Stimulated activated CD8-positive, alpha-beta memory T cell treated with anti-CD3 and anti-CD28 coated beads, Interleukin-7, amount 100 ng/mL, for 1 hour (primary cell): Measurements from ENCODE around the gene STATH.
"Not testable (repeated sequence)": the region's sequence is repeated elsewhere in the genome, so short reads cannot be mapped to it uniquely, and the experiment has no call there.

Experiments
- DNase-seq, 2 donors: peaks; one replicate each; pipeline ENCODE4 v3.0.0-alpha.2; 2020; ENCODE audit warnings: low read depth in 2 of 2

STATH gene

DNA sequence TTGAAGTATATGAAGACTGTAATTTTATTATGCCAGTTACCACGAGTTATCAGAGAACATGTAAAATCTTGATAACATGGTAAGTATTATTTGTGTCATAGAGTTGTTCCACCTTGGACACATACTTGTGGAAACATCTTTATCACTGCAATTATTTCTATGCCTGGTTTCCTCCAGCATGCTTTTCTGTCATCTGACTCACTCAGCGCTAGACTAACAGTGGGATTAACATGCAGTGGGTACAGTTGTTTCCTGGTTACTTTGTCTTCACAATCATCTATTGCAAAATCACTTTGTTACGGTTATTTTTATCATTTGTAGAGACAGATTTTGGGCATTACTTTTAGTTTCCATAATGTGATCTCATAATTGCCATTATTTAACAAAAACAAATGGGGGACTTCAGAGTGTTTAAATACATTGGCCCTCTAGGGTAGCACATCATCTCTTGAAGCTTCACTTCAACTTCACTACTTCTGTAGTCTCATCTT is at the start of gene STATH:
TSS of gene STATH (plus strand) at position 441 of the 491 bp plus-strand sequence. CDS start 2,472 bp downstream, outside the sequence.
- no peak for DNase-seq

GRCh38 chr4:69951602-69952001 is 44.2 kb upstream of the STATH start:
- no peak for DNase-seq

DNA sequence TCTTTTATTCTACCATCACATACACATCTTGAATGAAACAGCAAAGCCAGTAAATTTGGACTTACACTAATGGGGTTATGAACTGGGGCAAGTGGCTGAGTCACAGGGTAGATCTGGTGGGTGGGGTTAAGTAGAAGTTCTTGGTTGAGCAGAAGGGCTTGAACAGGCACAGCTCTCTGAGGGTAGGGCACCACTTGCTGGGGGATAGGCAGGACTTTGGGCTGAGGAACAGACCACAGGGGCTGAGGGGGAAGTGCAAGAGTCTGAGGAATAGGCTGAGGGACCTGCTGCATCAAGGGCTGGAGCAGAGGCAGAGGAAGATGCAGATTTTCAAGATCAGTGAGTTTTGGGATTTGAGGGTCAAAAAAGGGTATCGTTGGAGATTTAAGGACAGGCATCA is 38.6 kb upstream of the STATH start:
- no peak for DNase-seq

GRCh38 chr4:69965628-69966027 is 30.1 kb upstream of the STATH start, which contains the start of gene CSN2:
Gene CSN2 (minus strand): TSS chr4:69965728. CDS start chr4:69960995, 4,733 bp downstream.
- DNase-seq = no peak

GRCh38 chr4:69970071-69970470 is 25.7 kb upstream of the STATH start:
- DNase-seq = no peak

DNA sequence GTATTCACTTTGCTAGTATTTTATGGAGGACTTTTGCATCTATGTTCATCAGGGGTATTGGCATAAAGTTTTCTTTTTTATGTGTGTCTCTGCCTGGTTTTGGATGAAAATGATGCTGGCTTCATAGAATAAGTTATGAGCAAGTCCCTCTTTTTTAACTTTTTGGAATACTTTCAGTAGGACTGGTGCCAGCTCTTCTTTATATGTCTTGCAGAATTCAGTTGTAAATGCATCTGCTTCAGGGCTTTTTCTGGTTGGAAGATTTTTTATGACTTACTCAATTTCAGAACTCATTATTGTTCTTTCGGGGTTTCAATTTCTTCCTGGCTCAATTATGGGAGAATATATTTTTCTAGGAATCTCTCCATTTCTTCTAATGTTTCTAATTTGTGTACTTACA is 21.1 kb upstream of the STATH start:
- DNase-seq = no peak

GRCh38 chr4:69977582-69977981 is 18.2 kb upstream of the STATH start:
- no peak for DNase-seq

DNA sequence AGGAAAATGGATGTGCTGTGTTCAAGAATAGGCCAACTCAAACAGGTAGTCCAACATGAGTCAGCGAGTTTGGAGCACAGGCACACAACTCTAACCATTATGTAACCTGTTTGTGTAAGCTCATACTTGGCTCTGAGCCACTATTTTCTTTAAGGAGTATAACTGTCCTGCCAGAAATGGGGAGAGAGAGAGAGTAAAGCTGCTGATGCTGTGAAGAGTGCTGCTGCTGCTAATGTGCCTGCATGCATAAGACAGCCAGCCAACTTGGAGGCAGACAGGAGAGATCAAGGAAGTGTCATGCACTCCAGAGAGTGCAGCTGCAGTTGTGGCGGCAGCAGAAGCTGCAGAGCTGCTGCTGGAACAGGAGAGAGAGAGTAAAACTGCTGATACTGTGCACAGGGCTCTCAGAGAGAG is 11.7 kb upstream of the STATH start:
- DNase-seq = no peak

DNA sequence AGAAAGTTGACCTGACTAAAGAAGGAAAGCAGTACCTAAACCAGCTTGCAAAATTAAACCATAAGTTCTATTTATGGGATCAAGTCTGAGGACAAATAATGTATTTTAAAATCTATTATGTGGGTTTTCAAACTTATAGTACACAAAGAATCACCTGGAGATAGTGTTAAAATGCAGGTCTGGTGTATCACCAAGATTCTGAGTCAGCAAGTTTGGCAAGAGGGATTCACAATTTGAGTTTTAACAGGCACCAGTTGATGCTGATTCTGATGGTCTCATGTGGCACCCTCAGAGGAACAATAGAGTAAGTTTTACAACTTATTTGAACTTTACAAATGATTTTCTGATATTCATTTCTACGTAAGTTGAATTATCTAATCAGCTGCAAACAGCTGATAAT is 9.1 kb upstream of the STATH start:
- DNase-seq = no peak

DNA sequence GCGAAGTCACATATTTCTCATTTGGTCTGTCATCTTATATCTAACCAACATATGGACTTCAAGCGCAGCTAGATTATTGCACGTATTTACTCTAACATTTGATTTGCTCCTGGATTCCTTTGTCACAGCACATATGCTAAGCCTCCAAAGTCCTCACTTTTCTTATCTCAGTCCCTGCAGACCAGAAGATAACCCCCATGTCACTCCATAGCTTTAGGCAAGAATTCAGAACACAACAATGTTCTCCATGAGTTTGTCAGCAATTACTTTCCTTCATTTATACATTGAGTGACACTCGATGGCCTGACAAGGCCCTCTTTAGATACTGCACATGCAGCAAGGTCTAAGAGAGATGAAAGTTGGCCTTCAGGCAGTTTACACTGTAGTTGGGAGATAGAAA is 4.8 kb upstream of the STATH start:
- no peak for DNase-seq

DNA sequence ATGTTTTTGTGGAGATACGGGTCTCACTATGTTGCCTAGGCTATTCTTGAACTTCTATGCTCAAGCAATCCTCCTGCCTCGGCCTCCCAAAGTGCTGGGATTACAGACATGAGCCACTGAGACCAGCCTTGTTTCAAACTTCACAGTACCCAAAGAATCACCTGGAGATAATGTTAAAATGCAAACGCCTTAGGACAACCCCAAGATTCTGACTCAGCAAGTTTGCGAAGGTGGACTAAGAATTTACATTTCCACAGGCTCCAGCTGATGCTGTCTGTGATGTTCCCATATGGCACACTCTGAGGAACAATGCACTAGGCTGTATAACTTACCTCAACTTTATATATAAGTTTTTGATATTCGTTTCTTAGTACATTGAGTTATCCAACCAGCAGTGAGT is 984 bp upstream of the STATH start:
- no peak for DNase-seq

GRCh38 chr4:69999420-69999819 is 3.7 kb downstream of the STATH start:
- no peak for DNase-seq

DNA sequence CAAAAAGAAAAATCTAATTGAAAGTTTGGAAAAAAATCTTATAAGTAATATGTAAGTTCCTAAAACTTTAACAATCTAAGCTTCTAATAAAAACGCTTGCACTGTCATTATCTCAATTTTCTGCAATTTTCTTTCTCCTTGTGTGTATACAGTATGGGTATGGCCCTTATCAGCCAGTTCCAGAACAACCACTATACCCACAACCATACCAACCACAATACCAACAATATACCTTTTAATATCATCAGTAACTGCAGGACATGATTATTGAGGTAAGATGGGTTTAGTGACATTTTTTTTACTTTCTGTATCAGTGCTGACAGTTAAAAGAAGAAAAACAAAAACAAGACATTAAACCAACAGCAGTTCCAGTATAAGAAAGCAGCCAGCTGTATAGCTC is 4.9 kb downstream of the STATH start:
- no peak for DNase-seq

GRCh38 chr4:70002507-70002906 is 6.7 kb downstream of the STATH start:
- no peak for DNase-seq

- DNase-seq = no peak
Measured at GRCh38 chr4:70008771-70009170, 13.0 kb downstream of the STATH start.

DNA sequence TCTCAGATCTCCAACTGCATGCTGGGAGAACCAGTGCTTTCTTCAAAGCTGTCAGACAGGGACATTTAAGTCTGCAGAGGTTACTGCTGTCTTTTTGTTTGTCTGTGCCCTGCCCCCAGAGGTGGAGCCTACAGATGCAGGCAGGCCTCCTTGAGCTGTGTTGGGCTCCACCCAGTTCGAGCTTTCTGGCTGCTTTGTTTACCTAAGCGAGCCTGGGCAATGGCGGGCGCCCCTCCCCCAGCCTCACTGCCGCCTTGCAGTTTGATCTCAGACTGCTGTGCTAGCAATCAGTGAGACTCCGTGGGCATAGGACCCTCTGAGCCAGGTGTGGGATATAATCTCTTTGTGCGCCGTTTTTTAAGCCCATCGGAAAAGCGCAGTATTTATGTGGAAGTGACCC is 23.2 kb downstream of the STATH start:
- DNase-seq = not testable (repeated sequence)

DNA sequence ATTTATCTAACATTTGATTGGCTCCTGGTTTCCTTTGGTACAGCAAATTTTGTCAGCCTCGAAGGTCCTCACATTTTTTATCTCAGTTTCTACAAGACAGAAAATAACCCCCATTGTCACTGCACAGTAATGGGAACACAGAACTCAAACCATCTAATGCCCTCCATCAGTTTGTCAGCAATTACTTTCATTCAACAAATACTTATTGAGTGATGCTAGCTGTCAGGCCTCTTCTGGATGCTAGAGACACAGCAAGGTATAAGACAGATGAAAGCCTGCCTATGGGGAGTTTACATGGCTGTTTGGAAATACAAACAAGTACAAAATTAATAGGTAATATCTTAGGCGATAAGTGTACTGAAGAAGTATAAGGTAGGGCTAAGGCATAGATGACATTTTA is 27.5 kb downstream of the STATH start:
- DNase-seq = no peak

DNA sequence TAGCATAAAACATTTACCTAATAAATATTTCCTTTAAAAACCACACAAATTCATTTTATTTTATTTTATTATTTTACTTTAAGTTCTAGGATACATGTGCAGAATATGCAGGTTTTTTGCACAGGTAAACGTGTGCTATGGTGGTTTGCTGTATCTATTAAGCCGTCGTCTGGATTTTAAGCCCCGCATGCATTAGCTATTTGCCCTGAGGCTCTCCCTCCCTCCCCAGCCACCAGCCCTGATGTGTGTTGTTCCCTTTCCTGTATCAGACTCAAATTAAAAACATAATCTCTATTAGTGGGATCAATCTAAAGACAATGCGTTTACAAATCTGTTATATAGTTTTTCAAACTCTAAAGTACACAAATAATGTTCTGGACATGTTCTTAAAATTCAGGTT is 31.2 kb downstream of the STATH start:
- DNase-seq = no peak

DNA sequence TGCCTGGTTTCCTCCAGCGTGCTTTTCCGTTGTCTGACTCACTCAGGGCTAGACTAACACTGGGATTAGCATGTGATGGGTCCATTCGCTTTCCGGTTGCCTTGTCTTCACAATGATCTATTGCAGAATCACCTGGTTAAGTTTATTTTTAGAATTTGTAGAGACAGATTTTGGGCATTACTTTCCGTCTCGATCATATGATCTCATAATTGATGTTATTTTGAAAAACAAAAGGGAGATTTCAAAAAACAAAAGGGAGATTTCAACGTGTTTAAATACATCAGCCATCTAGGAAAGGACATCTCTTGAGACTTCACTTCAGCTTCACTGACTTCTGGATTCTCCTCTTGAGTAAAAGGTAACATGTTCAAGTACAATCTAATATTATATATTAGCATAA is 32.4 kb downstream of the STATH start, which contains the start of gene HTN3:
TSS of gene HTN3 (plus strand) at position 301 of the 400 bp plus-strand sequence. CDS start 2,282 bp downstream, outside the sequence.
- not testable (repeated sequence) for DNase-seq

DNA sequence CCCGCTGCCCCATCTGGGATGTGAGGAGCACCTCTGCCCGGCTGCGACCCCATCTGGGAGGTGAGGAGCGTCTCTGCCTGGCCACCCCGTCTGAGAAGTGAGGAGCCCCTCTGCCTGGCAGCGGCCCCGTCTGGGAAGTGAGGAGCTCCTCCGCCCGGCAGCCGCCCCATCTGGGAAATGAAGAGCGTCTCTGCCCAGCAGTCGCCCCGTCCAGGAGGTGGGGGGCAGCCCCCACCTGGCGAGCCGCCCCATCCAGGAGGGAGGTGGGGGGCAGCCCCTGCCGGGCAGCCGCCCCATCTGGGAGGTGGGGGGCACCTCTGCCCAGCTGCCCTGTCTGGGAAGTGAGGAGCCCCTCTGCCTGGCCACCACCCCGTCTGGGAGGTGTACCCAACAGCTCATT is 41.8 kb downstream of the STATH start:
- not testable (repeated sequence) for DNase-seq

GRCh38 chr4:70039928-70040327 is 44.2 kb downstream of the STATH start:
- not testable (repeated sequence) for DNase-seq

DNA sequence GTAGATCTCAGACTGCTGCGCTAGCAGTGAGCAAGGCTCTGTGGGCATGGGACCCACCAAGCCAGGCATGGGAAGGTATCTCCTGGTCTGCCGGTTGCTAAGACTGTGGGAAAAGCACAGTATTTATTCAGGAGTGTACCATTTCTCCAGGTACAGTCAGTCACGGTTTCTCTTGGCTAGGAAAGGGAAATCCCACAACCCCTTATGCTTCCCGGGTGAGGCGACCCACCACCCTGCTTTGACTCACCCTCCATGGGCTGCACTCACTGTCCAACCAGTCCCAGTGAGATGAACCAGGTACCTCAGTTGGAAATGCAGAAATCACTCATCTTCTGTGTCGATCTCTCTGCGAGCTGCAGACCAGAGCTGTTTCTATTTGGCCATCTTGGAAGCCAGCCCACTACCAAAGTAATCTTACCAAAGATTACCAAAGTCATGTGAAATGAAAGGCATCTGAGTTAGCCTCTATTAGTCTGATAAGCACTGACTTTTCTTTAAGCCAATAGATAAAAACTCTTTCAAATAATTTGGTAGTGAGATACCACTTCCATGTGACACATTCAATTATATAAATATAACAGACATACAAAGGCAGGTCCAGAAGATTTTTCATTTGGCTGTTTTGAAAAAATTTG is 46.0 kb downstream of the STATH start:
- DNase-seq = no peak

GRCh38 chr4:70050138-70050537 is 54.4 kb downstream of the STATH start, which contains the start of gene HTN1:
Gene HTN1 (plus strand): TSS chr4:70050438. CDS start chr4:70053077, 2,639 bp downstream.
- DNase-seq = not testable (repeated sequence)
